Activated B cell treated with CpG ODN at 0.5 μM for 24 hours (primary cell): ENCODE results near the gene CALHM2. TPM values are rescaled to one million over a fixed set of nuclear protein-coding genes. Genes with fewer than 3 reads are reported as not detected.
A peak's percentile ranks its signal among the peaks of the same experiment; 100 is the strongest.

Source experiments
- ATAC-seq: fragments of 200-7000 bp; cut with Tn5 transposase; one replicate; pipeline ENCODE4 v1.10.0; 2021; ENCODE audit warnings: low read depth, mild to moderate bottlenecking, moderate library complexity
- CTCF ChIA-PET: fragments of 350-600 bp; sonication (Branson Sonifier 250); formaldehyde crosslinking; loops from one replicate; lab custom pipeline; 2021; ENCODE audit warnings: antibody characterized with exemption; lab: Charles Lee
- POLR2A ChIA-PET: fragments of 350-600 bp; sonication (Branson Sonifier 250); formaldehyde crosslinking; loops from one replicate; lab custom pipeline; 2021; ENCODE audit warnings: antibody characterized with exemption; lab: Charles Lee
- DNase-seq: peaks from one replicate; pipeline ENCODE4 v3.0.0; 2022
- H3K27ac Mint-ChIP-seq: one replicate; pipeline ENCODE4 v1.8.0; 2020; ENCODE audit warnings: mixed read lengths
- H3K27me3 Mint-ChIP-seq: one replicate; pipeline ENCODE4 v1.8.0; 2021; ENCODE audit warnings: mixed read lengths
- H3K36me3 Mint-ChIP-seq: one replicate; pipeline ENCODE4 v1.8.0; 2021; ENCODE audit warnings: low read depth, mixed read lengths
- H3K4me1 Mint-ChIP-seq: one replicate; pipeline ENCODE4 v1.8.0; 2021; ENCODE audit warnings: mixed read lengths
- H3K4me3 Mint-ChIP-seq: one replicate; pipeline ENCODE4 v1.8.0; 2020; ENCODE audit warnings: mild to moderate bottlenecking, mixed read lengths
- H3K9me3 Mint-ChIP-seq: one replicate; pipeline ENCODE4 v1.8.0; 2020; ENCODE audit warnings: mixed read lengths
- intact Hi-C: fragments of 100-400 bp; cut with micrococcal nuclease; formaldehyde crosslinking; loops from one replicate; pipeline ENCODE4 v1.15.1; 2024
- total RNA-seq: library from RNA; stranded (reverse); gene quantifications from 2 replicates; pipeline ENCODE4 v1.2.3, GENCODE V29; 2022
- TF ChIP-seq, protein P1 (sequence below): fragments of 200-600 bp; IDR thresholded peaks from one replicate; pipeline ENCODE4 v1.8.0; 2022; ENCODE audit warnings: antibody characterized with exemption, mild to moderate bottlenecking

Gene CALHM2
- total RNA-seq, 1 donor from 2014 or later, result 17.5 TPM

DNA sequence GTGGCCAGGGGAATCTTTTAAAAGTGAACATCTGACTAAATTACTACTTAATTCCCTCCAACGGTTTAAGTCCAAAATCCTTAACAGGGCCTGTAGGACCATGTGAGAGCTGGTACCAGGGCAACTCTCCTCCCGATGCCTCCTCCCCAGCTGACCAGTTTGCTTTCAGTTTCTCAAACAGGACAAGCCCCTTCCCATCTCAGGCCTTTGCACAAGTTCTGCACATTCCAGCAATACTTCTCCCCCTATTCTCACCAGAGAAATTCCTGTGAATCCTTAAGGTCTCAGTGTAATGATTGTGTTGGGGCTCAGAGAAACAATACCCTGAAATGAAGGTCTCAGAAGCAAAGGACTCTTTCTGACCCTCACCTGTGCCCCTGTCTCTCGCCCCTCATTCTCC lies 14.6 kb upstream of the CALHM2 start:
- Mint-ChIP-seq H3K9me3 (no peaks in the 10 kb centered on the region), H3K4me1 (peaks cover 56% of the 10 kb centered on the region), H3K36me3 (no peaks in the 10 kb centered on the region), H3K27me3 (no peaks in the 10 kb centered on the region), H3K4me3 (no peak overlapping the region), H3K27ac (peak overlapping the region; percentile 96)
- ChIA-PET POLR2A (interaction anchor here (0.7 to 1.5 kb wide), 4 partner anchors 8 to 730 kb away, joined by 3 to 17 read pairs (median 4); partner anchors contain the start of genes CALHM1 and CALHM2), CTCF (interaction anchor here (1.3 kb wide), 1 partner anchor 14 kb away, joined by 3 read pairs; no protein-coding TSS in a partner anchor)
- intact Hi-C loops, result loop anchor here (1.0 kb wide), 1 partner anchor 16 kb away; no protein-coding TSS in a partner anchor
- DNase-seq, result no peak
- ATAC-seq, result no peak
- TF ChIP-seq, protein P1, sequence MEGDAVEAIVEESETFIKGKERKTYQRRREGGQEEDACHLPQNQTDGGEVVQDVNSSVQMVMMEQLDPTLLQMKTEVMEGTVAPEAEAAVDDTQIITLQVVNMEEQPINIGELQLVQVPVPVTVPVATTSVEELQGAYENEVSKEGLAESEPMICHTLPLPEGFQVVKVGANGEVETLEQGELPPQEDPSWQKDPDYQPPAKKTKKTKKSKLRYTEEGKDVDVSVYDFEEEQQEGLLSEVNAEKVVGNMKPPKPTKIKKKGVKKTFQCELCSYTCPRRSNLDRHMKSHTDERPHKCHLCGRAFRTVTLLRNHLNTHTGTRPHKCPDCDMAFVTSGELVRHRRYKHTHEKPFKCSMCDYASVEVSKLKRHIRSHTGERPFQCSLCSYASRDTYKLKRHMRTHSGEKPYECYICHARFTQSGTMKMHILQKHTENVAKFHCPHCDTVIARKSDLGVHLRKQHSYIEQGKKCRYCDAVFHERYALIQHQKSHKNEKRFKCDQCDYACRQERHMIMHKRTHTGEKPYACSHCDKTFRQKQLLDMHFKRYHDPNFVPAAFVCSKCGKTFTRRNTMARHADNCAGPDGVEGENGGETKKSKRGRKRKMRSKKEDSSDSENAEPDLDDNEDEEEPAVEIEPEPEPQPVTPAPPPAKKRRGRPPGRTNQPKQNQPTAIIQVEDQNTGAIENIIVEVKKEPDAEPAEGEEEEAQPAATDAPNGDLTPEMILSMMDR, result no peak

DNA sequence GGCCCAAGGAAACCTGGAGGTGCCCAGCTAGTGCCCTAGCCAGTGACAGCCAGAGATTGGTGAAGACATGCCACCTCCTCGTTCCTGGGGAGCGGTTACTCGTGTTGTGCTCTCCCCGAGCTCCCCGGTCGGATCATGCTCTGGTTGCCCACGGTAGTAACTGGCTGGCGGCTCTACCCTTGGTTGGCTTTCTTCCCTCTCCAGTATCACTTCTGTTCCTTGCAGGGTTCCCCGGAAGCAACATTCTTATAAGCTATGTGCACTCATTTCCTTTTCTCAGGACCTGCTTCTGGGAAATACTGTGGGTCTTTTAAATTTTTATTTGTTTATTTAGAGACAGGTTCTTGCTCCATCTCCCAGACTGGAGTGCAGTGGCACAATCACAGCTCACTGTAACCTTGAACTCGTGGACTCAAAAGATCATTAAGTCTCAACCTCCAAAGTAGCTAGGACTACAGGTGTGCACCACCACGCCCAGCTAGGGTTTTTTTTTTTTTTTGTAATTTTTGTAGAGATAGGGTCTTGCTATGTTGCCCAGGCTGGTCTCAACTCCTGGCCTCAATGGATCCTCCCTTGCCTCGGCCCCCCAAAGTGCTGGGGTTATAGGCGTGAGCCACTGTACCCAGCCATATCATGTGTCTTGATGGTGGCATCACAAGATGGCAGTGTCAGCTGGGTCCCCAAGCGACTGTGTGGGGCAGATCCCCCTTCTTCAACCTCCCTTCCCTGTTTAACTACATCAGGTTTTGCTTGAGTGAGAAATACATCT lies 13.4 kb upstream of the CALHM2 start:
- no peaks in the 10 kb centered on the region for H3K36me3 Mint-ChIP-seq
- intact Hi-C loops, result no loop called here
- CTCF ChIA-PET, result no interaction called here
- peak overlapping the region; percentile 68 for H3K27ac Mint-ChIP-seq
- POLR2A ChIA-PET, result interaction anchor here (0.6 to 1.4 kb wide), 3 partner anchors 9 to 349 kb away, joined by 3 to 4 read pairs (median 3); no protein-coding TSS in a partner anchor
- ATAC-seq (no peak), DNase-seq (no peak)
- TF ChIP-seq, protein P1, result no peak
- H3K9me3 Mint-ChIP-seq, result no peaks in the 10 kb centered on the region
- H3K27me3 Mint-ChIP-seq, result no peaks in the 10 kb centered on the region
- peaks cover 45% of the 10 kb centered on the region for H3K4me1 Mint-ChIP-seq
- no peak overlapping the region for H3K4me3 Mint-ChIP-seq

DNA sequence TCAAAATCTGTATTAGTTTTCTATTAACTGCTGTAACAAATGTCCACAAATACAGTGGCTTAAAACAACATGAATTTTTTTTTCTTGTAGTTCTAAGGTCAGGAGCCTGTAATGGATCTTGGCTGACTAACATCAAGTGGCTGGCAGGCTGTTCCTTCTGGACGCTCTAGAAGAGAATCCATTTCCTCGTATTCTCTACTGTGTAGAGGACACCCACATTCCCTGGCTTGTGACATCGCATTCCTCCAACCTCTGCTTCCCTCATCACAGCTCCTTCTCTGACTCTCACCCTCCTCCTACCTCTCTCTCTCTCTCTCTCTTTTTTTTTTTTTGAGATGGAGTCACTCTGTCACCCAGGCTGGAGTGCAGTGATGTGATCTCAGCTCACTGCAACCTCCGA lies 11.3 kb upstream of the CALHM2 start:
- ATAC-seq (no peak), DNase-seq (no peak)
- no peaks in the 10 kb centered on the region for H3K27me3 Mint-ChIP-seq
- no peaks in the 10 kb centered on the region for H3K9me3 Mint-ChIP-seq
- CTCF ChIA-PET, result no interaction called here
- intact Hi-C loops, result no loop called here
- POLR2A ChIA-PET, result interaction anchor here (1.6 kb wide), 1 partner anchor 11 kb away, joined by 14 read pairs; no protein-coding TSS in a partner anchor
- H3K4me3 Mint-ChIP-seq, result no peak overlapping the region
- peaks cover 35% of the 10 kb centered on the region for H3K4me1 Mint-ChIP-seq
- H3K27ac Mint-ChIP-seq, result no peak overlapping the region
- TF ChIP-seq, protein P1, result no peak
- no peaks in the 10 kb centered on the region for H3K36me3 Mint-ChIP-seq

DNA sequence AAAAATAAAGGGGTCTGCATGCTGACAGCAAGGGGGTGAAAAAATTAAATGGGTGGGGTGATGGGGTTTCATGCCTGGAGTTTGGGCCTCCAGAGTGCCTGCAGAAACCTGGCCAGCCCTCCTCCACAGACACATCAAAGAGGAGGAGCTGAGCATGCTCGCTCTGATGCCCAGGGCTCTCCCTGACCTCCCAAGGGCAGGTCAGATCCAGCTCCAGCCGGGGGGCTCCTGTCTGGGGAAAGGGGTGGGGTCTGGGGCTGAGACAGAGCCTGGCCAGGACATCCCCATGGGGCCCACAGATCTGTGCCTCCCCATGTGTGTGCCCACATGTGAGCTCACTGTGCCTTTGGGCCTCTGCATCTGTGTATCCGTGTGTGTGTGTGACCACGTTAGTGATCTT lies 7.4 kb upstream of the CALHM2 start:
- Mint-ChIP-seq H3K36me3 (no peaks in the 10 kb centered on the region), H3K4me3 (no peak overlapping the region), H3K27me3 (peaks cover under 1% of the 10 kb centered on the region), H3K9me3 (no peaks in the 10 kb centered on the region), H3K27ac (no peak overlapping the region), H3K4me1 (peaks cover 10% of the 10 kb centered on the region)
- TF ChIP-seq, protein P1, result no peak
- ATAC-seq (no peak), DNase-seq (no peak)
- ChIA-PET POLR2A (interaction anchor here (0.6 kb wide), 1 partner anchor 16 kb away, joined by 3 read pairs; no protein-coding TSS in a partner anchor), CTCF (interaction anchor here (0.9 kb wide), 1 partner anchor 26 kb away, joined by 3 read pairs; no protein-coding TSS in a partner anchor)
- intact Hi-C loops, result no loop called here

DNA sequence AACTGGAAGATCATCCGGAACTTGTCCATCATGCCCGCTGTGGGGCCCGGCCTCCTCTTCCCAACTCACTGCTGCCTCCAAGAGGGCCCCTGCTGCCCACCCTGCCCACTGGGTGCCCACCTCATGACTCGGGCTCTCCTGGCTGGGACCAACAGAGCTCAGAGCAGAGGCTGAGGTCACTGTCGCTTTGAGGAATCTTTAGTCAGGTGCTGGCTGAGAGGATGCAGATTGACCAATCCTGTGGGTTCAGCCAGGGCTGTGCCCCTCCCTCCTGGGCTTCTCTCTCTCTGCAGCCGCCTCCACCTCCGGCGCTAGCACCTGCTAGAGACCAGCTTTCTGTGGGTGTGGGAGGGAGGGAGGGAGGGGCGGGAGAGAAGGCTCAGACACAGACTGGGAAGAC lies 6.5 kb upstream of the CALHM2 start, which contains the start of gene CALHM1:
Gene CALHM1, minus strand, starts transcription at position 181 of the 400 bp plus-strand sequence. Its CDS starts 149 bp downstream, at position 32.
- H3K27me3 Mint-ChIP-seq, result peaks cover 2% of the 10 kb centered on the region
- ChIA-PET CTCF (interaction anchor here (0.9 kb wide), 1 partner anchor 27 kb away, joined by 3 read pairs; no protein-coding TSS in a partner anchor), POLR2A (interaction anchor here (1.4 kb wide), 1 partner anchor 9 kb away, joined by 4 read pairs; no protein-coding TSS in a partner anchor)
- peaks cover 12% of the 10 kb centered on the region for H3K4me1 Mint-ChIP-seq
- no peaks in the 10 kb centered on the region for H3K36me3 Mint-ChIP-seq
- ATAC-seq (peak; percentile 77), DNase-seq (no peak)
- H3K9me3 Mint-ChIP-seq, result no peaks in the 10 kb centered on the region
- TF ChIP-seq, protein P1, result no peak
- no peak within 1 kb of the TSS for H3K27ac Mint-ChIP-seq
- intact Hi-C loops, result no loop called here
- H3K4me3 Mint-ChIP-seq, result no peak within 1 kb of the TSS
